Omental fat pad (tissue), 4 donors: Measurements from ENCODE around the gene SLFN12. TPM values are rescaled to one million over a fixed set of nuclear protein-coding genes. Genes with fewer than 3 reads are reported as not detected.
"Not testable (repeated sequence)": the region's sequence is repeated elsewhere in the genome, so short reads cannot be mapped to it uniquely, and the experiment has no call there.

Source experiments
- ATAC-seq: fragments of 150-250 bp; one replicate; pipeline ENCODE4 v1.9.1; 2016; ENCODE audit warnings: mild to moderate bottlenecking, moderate library complexity; ENCODE audit not compliant: low FRiP score
- DNase-seq: peaks from one replicate; pipeline ENCODE4 v3.0.0-alpha.2; 2019; ENCODE audit warnings: low spot score
- CTCF ChIP-seq, 3 donors: fragments of 450-650 bp; IDR thresholded peaks; one replicate each; pipeline ENCODE4 v1.5.1; 2016 to 2017; ENCODE audit warnings: antibody characterized with exemption in 3 of 3, mild to moderate bottlenecking in 3 of 3, moderate library complexity in 2 of 3
- total RNA-seq, 4 donors: library from RNA; depleted of rRNA; stranded (reverse); fragments of >200 nt; gene quantifications; one replicate each; pipeline ENCODE4 v1.1.0, GENCODE V29; 2016

The SLFN12 gene
- total RNA-seq, 4 donors from 2014 or later: 9.0 to 24.7 (median 11.0) TPM

DNA sequence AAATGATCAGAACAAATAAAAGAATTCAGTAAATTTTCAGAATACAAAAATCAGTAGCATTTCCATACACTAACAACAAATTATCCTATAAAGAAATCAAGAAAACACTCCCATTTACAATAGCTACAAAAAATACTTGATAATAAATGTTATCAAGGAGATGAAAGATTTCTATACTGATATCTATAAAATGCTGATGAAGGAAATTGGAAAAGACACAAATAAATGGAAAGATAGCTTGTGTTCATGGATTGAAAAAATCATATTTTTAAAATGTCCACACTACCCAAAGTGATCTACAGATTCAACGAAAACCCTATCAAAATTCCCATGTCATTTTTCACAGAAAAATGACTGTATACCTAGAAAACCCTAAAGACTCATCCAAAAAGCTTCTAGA is 18.1 kb downstream of the SLFN12 start:
- TF ChIP-seq CTCF (IDR thresholded peaks at IDR 0.05): no peak
- no peak for ATAC-seq
- DNase-seq: no peak

DNA sequence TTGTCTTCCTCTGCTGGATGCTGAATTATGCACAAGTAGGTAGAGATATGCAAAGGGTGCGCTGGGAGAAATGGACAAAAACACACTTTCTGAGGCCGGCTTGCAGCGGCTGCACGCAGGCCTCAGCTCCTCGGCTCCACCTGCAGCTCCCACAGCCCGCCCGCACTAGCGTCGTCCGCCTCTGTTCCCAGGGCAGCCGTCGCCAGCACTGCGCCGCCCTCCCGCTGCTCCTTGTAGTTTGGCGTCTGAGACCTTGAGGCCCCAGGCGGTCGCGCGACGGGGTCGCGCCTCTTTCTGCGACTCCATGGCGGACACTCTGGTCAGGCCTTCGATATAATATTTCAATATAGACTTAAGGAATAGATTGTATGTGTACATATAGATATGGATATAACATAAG is 24.8 kb downstream of the SLFN12 start:
- DNase-seq: no peak
- no peak for TF ChIP-seq CTCF (IDR thresholded peaks at IDR 0.05)
- ATAC-seq: no peak

DNA sequence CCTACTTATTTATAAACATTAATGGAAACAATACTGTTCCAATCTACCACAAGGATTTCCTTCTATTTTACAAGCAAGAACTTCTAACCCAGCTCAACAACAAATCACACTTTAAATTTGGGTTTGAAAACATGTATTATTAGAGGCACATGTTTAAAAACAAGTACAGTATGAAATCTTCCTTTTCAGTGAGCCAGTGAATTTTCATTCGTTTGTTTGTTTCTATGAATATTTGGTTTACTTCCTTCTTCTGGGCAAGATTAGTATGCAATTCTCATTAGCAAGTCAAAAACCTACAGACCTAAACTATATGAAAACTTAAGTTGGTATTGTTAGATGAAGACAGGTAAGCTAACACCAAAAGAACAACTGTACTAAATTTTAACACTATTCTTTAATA is 25.7 kb downstream of the SLFN12 start:
- no peak for TF ChIP-seq CTCF (IDR thresholded peaks at IDR 0.05)
- no peak for DNase-seq
- no peak for ATAC-seq

DNA sequence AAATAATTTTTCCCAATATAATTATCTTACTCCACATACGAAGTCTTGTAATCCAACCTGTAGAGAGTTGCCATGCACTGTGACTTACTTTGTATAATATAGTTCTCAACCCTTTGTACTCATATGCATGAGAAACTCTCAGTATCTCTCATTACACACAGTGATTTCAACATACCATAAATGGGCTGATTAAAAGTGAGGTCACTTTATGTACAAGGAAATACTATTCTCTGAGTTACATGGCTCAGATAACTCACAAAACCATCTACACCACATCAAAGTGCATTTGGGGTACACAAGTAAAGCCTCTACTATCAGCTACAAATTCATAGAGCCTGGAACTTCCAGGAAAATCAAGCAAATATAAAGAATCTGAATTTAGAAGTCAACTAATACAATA is 27.9 kb downstream of the SLFN12 start:
- TF ChIP-seq CTCF (IDR thresholded peaks at IDR 0.05): no peak
- no peak for ATAC-seq
- DNase-seq: no peak

- not testable (repeated sequence) for DNase-seq, ATAC-seq
Measured at GRCh38 chr17:35393783-35394182, 38.5 kb downstream of the SLFN12 start.

DNA sequence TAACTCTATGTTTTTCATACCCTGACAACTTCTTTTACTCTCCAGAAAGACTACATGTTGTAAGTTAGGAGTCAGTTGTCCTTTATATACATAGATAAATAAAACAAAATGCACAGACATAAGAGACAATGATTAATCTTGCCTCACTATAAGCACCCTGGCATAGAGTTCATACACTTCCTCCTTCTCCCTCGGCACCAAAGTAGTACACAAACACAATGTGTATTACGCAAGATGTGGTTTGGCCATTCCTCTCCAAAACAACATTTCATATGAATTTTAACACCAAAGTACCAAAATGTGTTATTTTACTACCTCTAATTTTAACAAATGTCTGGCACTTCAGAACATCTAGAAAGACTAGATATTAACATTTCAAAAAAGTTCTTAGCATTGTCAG is 41.6 kb downstream of the SLFN12 start:
- TF ChIP-seq CTCF (IDR thresholded peaks at IDR 0.05): no peak
- ATAC-seq (no peak), DNase-seq (no peak)

DNA sequence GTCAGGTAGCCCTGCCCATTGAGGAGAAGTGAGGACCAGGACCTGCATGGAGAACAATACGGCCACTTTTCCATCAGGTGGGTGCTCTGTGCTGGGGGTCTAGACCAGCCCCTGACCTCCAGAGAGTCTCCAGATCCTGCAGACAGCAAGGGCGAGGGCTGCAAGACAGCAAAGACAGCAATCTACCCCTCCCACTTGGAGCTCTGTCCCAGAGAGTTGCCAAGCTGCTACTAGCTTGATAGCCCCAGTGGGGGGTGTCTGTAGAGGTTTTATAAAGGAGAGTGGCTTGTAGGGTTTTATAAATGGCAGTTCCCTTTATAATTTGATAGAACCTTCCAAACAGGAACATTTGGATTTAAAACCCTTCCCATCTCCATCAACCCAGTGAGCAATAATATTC is 42.1 kb downstream of the SLFN12 start:
- TF ChIP-seq CTCF (IDR thresholded peaks at IDR 0.05): no peak
- DNase-seq (no peak), ATAC-seq (no peak)

DNA sequence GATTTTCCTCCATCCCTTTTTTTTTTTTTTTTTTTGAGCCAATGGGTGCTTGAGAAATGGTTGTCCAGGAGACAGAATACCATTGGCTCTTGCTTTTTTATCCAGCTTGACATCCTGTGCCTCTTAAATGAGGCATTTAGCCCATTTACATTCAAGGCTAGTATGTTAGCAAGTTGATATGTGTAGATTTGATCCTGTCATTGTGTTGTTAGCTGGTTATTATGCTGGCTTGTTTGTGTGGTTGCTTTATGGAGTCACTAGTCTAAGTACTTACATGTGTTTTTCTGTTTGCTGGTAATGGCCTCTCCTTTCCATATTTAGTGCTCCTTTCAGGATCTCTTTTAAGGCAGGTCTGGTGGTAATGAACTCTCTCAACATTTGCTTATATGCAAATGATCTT is 44.8 kb downstream of the SLFN12 start:
- ATAC-seq (no peak), DNase-seq (no peak)
- TF ChIP-seq CTCF (IDR thresholded peaks at IDR 0.05): no peak
